K562 (cell line): ENCODE measurements around the gene NRXN3. TPM values are rescaled to one million over a fixed set of nuclear protein-coding genes. Genes with fewer than 3 reads are reported as not detected.

Experiments
- CEBPG ChIP-seq, 3 experiments: fragments of 200-800 bp in 1 of 3; sonication (Bioruptor generic) in 1 of 3; sonication (generic) in 1 of 3; formaldehyde crosslinking in 1 of 3; IDR thresholded peaks in 2 of 3; conservative IDR thresholded peaks in 1 of 3; 2 replicates each; pipeline versions ENCODE4 v1.6.1 to v1.8.0; 2016 to 2022; ENCODE audit warnings: missing compliant biosample characterization in 2 of 3, missing genetic modification characterization in 2 of 3, mild to moderate bottlenecking in 1 of 3, missing genetic modification reagents in 1 of 3
- CHD1 ChIP-seq: fragments of 200-600 bp; sonication (generic); IDR thresholded peaks from one replicate; pipeline ENCODE4 v1.6.1; 2012; ENCODE audit warnings: mild to moderate bottlenecking, moderate library complexity, low read length, inconsistent platforms
- CUX1 ChIP-seq: fragments of 200-800 bp; sonication (Bioruptor generic); IDR thresholded peaks from 2 replicates; pipeline ENCODE4 v1.6.1; 2016; ENCODE audit warnings: missing genetic modification characterization, missing compliant biosample characterization
- FOXA1 ChIP-seq: fragments of 450-650 bp; IDR thresholded peaks from 2 replicates; pipeline ENCODE4 v1.6.1; 2016; ENCODE audit warnings: mild to moderate bottlenecking, borderline replicate concordance
- MYC ChIP-seq, 2 experiments: fragments of 250-450 bp in 1 of 2; sonication (Bioruptor Pico) in 1 of 2; IDR thresholded peaks; 2 replicates each; pipeline versions ENCODE4 v1.5.1 to v1.6.1; 2012 to 2021; ENCODE audit warnings: low read depth in 2 of 2, borderline replicate concordance in 1 of 2, improper control_type of control experiment in 1 of 2, low read length in 1 of 2, mild to moderate bottlenecking in 1 of 2, moderate library complexity in 1 of 2
- POLR2AphosphoS5 ChIP-seq: IDR thresholded peaks from 2 replicates; pipeline ENCODE4 v1.6.1; 2011; ENCODE audit warnings: mild to moderate bottlenecking, low read depth, low read length, moderate library complexity; ENCODE audit not compliant: control insufficient read depth, insufficient read depth
- ZNF24 ChIP-seq: fragments of 450-650 bp; IDR thresholded peaks from 2 replicates; pipeline ENCODE4 v1.6.1; 2016
- ZZZ3 ChIP-seq: fragments of 450-650 bp; IDR thresholded peaks from 2 replicates; pipeline ENCODE4 v1.6.1; 2016; ENCODE audit warnings: antibody characterized with exemption, mild to moderate bottlenecking, moderate library complexity
- polyA plus RNA-seq, 8 experiments: library from polyadenylated mRNA; depleted of rRNA in 4 of 8; stranded (reverse) in 5 of 8; unstranded in 3 of 8; fragments of >200 nt; fragmentation: Nextera tagmentation in 2 of 8; fragmentation: Illumina TruSeq in 1 of 8; extraction: Ambion mirVana in 2 of 8; extraction: Trizol in 1 of 8; gene quantifications; 2 replicates each; pipeline versions ENCODE4 v1.2.1 to v1.2.3, GENCODE V29; 2011 to 2014; ENCODE audit warnings: inconsistent platforms in 1 of 8, missing spikeins in 1 of 8
- total RNA-seq, 7 experiments: library from RNA; depleted of rRNA in 6 of 7; stranded (reverse); fragments of >200 nt in 6 of 7; fragmentation: Illumina TruSeq in 2 of 7; extraction: Trizol in 2 of 7; gene quantifications; 2 replicates each; pipeline versions ENCODE4 v1.2.1 to v1.2.3, GENCODE V29; 2011 to 2021; ENCODE audit warnings: low replicate concordance in 1 of 7

The NRXN3 gene
- total and polyA plus RNA-seq, 9 of the 15 experiments (the other 6 are each of a cell fraction or from before 2014, with no cell fraction given) = 0.09 TPM; not detected in 8

DNA sequence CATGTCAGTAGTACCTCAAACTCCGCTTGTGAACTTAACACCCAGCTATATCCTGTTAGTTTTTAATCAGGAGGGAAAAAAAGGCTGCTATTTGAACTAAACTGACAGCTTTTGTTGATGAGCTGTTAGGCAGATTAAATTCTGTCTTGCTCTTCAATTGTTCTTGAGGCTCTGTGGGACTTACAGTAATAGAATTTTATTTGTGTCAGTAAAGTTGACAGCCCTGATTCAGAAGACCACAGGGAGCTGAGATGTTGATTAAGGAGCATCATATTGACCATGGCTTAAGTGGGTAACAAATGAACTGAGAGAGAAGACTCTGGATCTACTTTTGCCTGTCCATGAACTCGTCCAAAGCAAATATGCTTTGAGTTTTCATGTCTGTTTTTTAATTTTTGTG lies 1418.2 kb downstream of the NRXN3 start (continued):
- TF ChIP-seq CUX1 (CRISPR knock-in tag) (no peak), POLR2AphosphoS5 (no peak), ZZZ3 (no peak), MYC (IDR thresholded peaks at IDR 0.05; ENCODE audit: low read depth, low read length) (no peak), MYC (CRISPR knock-in tag; IDR thresholded peaks at IDR 0.05; ENCODE audit: borderline replicate concordance, low read depth) (no peak), ZNF24 (no peak), FOXA1 (no peak), CEBPG (CRISPR knock-in tag; IDR thresholded peaks at IDR 0.05) (no peak), CEBPG (tag; conservative IDR thresholded peaks at IDR 0.05 in 1 of 2, IDR thresholded peaks at IDR 0.05 in 1 of 2) (no peak), CHD1 (no peak)
